Measurements from ENCODE around the gene EPGN.

GRCh38 chr4:74305000-74305399 lies 3.3 kb upstream of the EPGN start:
- TF ChIP-seq CTCF (IDR thresholded peaks at IDR 0.05; ENCODE audit: insufficient read depth, low read length, poor library complexity, severe bottlenecking) (no peak), EZH2phosphoT487 (conservative IDR thresholded peaks at IDR 0.05; ENCODE audit: low read length) (no peak)
